HCT116 (cell line): Measurements from ENCODE around the gene CISH. TPM values are rescaled to one million over a fixed set of nuclear protein-coding genes. Genes with fewer than 3 reads are reported as not detected.

Source experiments
- ATAC-seq: fragments of 200-7000 bp; cut with Tn5 transposase; 2 replicates; pipeline ENCODE4 v1.9.1; 2020; ENCODE audit warnings: mild to moderate bottlenecking, moderate library complexity
- BruUV-seq: library from RNA; stranded (reverse); fragments of 400-500 nt; replicated peaks from 2 replicates; lab custom pipeline; 2021; lab: Mats Ljungman, UMichigan
- CTCF ChIA-PET: fragments of 300-600 bp; sonication (Branson Sonifier 250); formaldehyde crosslinking; loops from one replicate; lab custom pipeline; 2021; ENCODE audit warnings: antibody characterized with exemption; lab: Charles Lee
- POLR2A ChIA-PET: fragments of 300-600, 350-600 bp; sonication (Branson Sonifier 250); formaldehyde crosslinking; loops from one replicate; lab custom pipeline; 2021; ENCODE audit warnings: antibody characterized with exemption; lab: Charles Lee
- RAD21 ChIA-PET, 2 experiments: fragments of 300-600 bp; sonication (Branson Sonifier 250); formaldehyde crosslinking; loops; one replicate each; lab custom pipeline; 2023; ENCODE audit warnings: low total read pairs in 2 of 2; ENCODE audit not compliant: uncharacterized antibody in 2 of 2, unreplicated experiment in 2 of 2, low non-redundant PET in 1 of 2; lab: Charles Lee
- DNase-seq: peaks from one replicate; pipeline ENCODE4 v3.0.0-alpha.2; 2010; ENCODE audit warnings: low read depth, low spot score
- H2AFZ ChIP-seq: fragments of 200-600 bp; shearing (Covaris generic), sonication (generic); 2 replicates; pipeline ENCODE4 v1.6.1; 2017; ENCODE audit warnings: low read depth, mixed run types, mixed read lengths, antibody characterized with exemption, low read length; ENCODE audit not compliant: poor library complexity, severe bottlenecking
- H3K27ac ChIP-seq: 2 replicates; pipeline ENCODE4 v1.5.1; 2012; ENCODE audit warnings: low read depth, low read length
- H3K27me3 ChIP-seq: fragments of 200-600 bp; sonication (generic); 2 replicates; pipeline ENCODE4 v1.6.1; 2016; ENCODE audit warnings: mixed run types, low read length, mixed read lengths; ENCODE audit not compliant: insufficient read depth
- H3K36me3 ChIP-seq, 2 experiments: fragments of 200-500 bp in 1 of 2; fragments of 200-600 bp in 1 of 2; sonication (Bioruptor generic) in 1 of 2; sonication (generic) in 1 of 2; 2 replicates each; pipeline versions ENCODE4 v1.5.1 to v1.6.1; 2014 to 2016; ENCODE audit warnings: low read length in 2 of 2, inconsistent platforms in 1 of 2, mixed read lengths in 1 of 2, mixed run types in 1 of 2; ENCODE audit not compliant: insufficient read depth in 2 of 2, control insufficient read depth in 1 of 2
- H3K4me1 ChIP-seq, 2 experiments: fragments of 200-600 bp in 1 of 2; sonication (generic) in 1 of 2; 2 replicates each; pipeline versions ENCODE4 v1.5.1 to v1.6.1; 2012 to 2017; ENCODE audit warnings: low read length in 2 of 2, inconsistent platforms in 1 of 2, mild to moderate bottlenecking in 1 of 2, mixed read lengths in 1 of 2, mixed run types in 1 of 2, moderate library complexity in 1 of 2; ENCODE audit not compliant: insufficient read depth in 2 of 2, control insufficient read depth in 1 of 2
- H3K4me2 ChIP-seq: fragments of 200-600 bp; sonication (generic); 2 replicates; pipeline ENCODE4 v1.6.1; 2017; ENCODE audit warnings: mixed run types, low read length, mixed read lengths
- H3K4me3 ChIP-seq, 2 experiments: fragments of 200-600 bp in 1 of 2; sonication (generic) in 1 of 2; replicated peaks in 1 of 2; 2 replicates each; pipeline ENCODE4 v1.5.1; 2011 to 2016; ENCODE audit warnings: low read length in 2 of 2, control low read depth in 1 of 2, low read depth in 1 of 2, mild to moderate bottlenecking in 1 of 2, mixed read lengths in 1 of 2, mixed run types in 1 of 2
- H3K79me2 ChIP-seq: fragments of 200-600 bp; sonication (generic); 2 replicates; pipeline ENCODE4 v1.6.1; 2017; ENCODE audit warnings: mild to moderate bottlenecking, mixed run types, low read length, moderate library complexity, mixed read lengths; ENCODE audit not compliant: insufficient read depth
- H3K9ac ChIP-seq: fragments of 200-600 bp; sonication (generic); 2 replicates; pipeline ENCODE4 v1.6.1; 2016; ENCODE audit warnings: low read length, mixed read lengths
- H3K9me2 ChIP-seq: fragments of 200-600 bp; sonication (generic), shearing (Covaris generic); 2 replicates; pipeline ENCODE4 v1.6.1; 2017; ENCODE audit warnings: mixed run types, mild to moderate bottlenecking, moderate library complexity; ENCODE audit not compliant: insufficient read depth
- H3K9me3 ChIP-seq, 2 experiments: fragments of 200-500 bp in 1 of 2; fragments of 200-600 bp in 1 of 2; sonication (Bioruptor generic) in 1 of 2; sonication (generic) in 1 of 2; 2 replicates each; pipeline ENCODE4 v1.6.1; 2014 to 2017; ENCODE audit warnings: low read length in 2 of 2, mixed read lengths in 2 of 2, inconsistent platforms in 1 of 2, low read depth in 1 of 2, mild to moderate bottlenecking in 1 of 2, mixed run types in 1 of 2, moderate library complexity in 1 of 2; ENCODE audit not compliant: control insufficient read depth in 1 of 2, insufficient read depth in 1 of 2
- H4K20me1 ChIP-seq: fragments of 200-600 bp; sonication (generic), shearing (Covaris generic); 2 replicates; pipeline ENCODE4 v1.6.1; 2017; ENCODE audit warnings: mixed run types, mild to moderate bottlenecking, moderate library complexity; ENCODE audit not compliant: insufficient read depth
- CBX3 ChIP-seq: IDR thresholded peaks from 2 replicates; pipeline ENCODE4 v1.6.1; 2012; ENCODE audit warnings: low read depth
- EGR1 ChIP-seq: IDR thresholded peaks from 2 replicates; pipeline ENCODE4 v1.6.1; 2012; ENCODE audit warnings: low read depth
- ELF1 ChIP-seq: IDR thresholded peaks from 2 replicates; pipeline ENCODE4 v1.6.1; 2012; ENCODE audit warnings: low read depth, borderline replicate concordance
- EZH2 ChIP-seq: fragments of 200-600 bp; sonication (generic); IDR thresholded peaks from 2 replicates; pipeline ENCODE4 v1.6.1; 2017; ENCODE audit warnings: antibody characterized with exemption, mixed run types
- EZH2phosphoT487 ChIP-seq: fragments of 200-600 bp; IDR thresholded peaks from 2 replicates; pipeline ENCODE4 v1.6.1; 2018; ENCODE audit warnings: antibody characterized with exemption, borderline replicate concordance
- FOSL1 ChIP-seq: IDR thresholded peaks from 2 replicates; pipeline ENCODE4 v1.6.1; 2012; ENCODE audit warnings: low read depth
- JUND ChIP-seq: IDR thresholded peaks from 2 replicates; pipeline ENCODE4 v1.6.1; 2012
- POLR2A ChIP-seq: IDR thresholded peaks from 2 replicates; pipeline ENCODE4 v1.7.0; 2011; ENCODE audit warnings: borderline replicate concordance; ENCODE audit not compliant: insufficient read depth, insufficient read length; ENCODE audit errors: extremely low read depth
- POLR2AphosphoS5 ChIP-seq: IDR thresholded peaks from 2 replicates; pipeline ENCODE4 v1.6.1; 2011; ENCODE audit warnings: mild to moderate bottlenecking, low read depth, low read length, moderate library complexity
- RAD21 ChIP-seq: IDR thresholded peaks from 2 replicates; pipeline ENCODE4 v1.6.1; 2012; ENCODE audit warnings: low read depth, mild to moderate bottlenecking
- SIN3A ChIP-seq: IDR thresholded peaks from 2 replicates; pipeline ENCODE4 v1.6.1; 2012; ENCODE audit warnings: low read depth
- SRF ChIP-seq: IDR thresholded peaks from 2 replicates; pipeline ENCODE4 v1.6.1; 2012; ENCODE audit warnings: low read depth
- TCF7L2 ChIP-seq: IDR thresholded peaks from 2 replicates; pipeline ENCODE4 v1.7.0; 2011; ENCODE audit warnings: borderline replicate concordance, inconsistent platforms; ENCODE audit not compliant: insufficient read depth, insufficient read length; ENCODE audit errors: extremely low read depth
- YY1 ChIP-seq: IDR thresholded peaks from 2 replicates; pipeline ENCODE4 v1.6.1; 2011; ENCODE audit warnings: low read length, low read depth, moderate library complexity, mild to moderate bottlenecking; ENCODE audit not compliant: insufficient replicate concordance; ENCODE audit errors: extremely low read depth
- ZFX ChIP-seq: fragments of 450-650 bp; IDR thresholded peaks from 2 replicates; pipeline ENCODE4 v1.6.1; 2017
- ZNF274 ChIP-seq: fragments of 200-500 bp; sonication (Bioruptor generic); IDR thresholded peaks from 2 replicates; pipeline ENCODE4 v1.6.1; 2014; ENCODE audit warnings: mild to moderate bottlenecking, low read depth, low read length, inconsistent platforms
- intact Hi-C: fragments of 100-400 bp; cut with micrococcal nuclease; formaldehyde crosslinking; loops from 2 replicates; pipeline ENCODE4 v1.10.0; 2022
- total RNA-seq: library from RNA; stranded (reverse); gene quantifications from one replicate; pipeline ENCODE4 v1.2.1, GENCODE V29; 2021; ENCODE audit not compliant: unreplicated experiment
- TF ChIP-seq, protein P1 (sequence below): IDR thresholded peaks from 2 replicates; pipeline ENCODE4 v1.6.1; 2012; ENCODE audit warnings: low read depth
- TF ChIP-seq, protein P2 (sequence below): IDR thresholded peaks from 2 replicates; pipeline ENCODE4 v1.6.1; 2011; ENCODE audit warnings: mild to moderate bottlenecking, low read length, moderate library complexity; ENCODE audit not compliant: insufficient replicate concordance; ENCODE audit errors: extremely low read depth
- TF ChIP-seq, protein P3 (sequence below): IDR thresholded peaks from 2 replicates; pipeline ENCODE4 v1.6.1; 2012

Gene CISH
- total RNA-seq, 1 experiment from 2014 or later, result 4.5 TPM

DNA sequence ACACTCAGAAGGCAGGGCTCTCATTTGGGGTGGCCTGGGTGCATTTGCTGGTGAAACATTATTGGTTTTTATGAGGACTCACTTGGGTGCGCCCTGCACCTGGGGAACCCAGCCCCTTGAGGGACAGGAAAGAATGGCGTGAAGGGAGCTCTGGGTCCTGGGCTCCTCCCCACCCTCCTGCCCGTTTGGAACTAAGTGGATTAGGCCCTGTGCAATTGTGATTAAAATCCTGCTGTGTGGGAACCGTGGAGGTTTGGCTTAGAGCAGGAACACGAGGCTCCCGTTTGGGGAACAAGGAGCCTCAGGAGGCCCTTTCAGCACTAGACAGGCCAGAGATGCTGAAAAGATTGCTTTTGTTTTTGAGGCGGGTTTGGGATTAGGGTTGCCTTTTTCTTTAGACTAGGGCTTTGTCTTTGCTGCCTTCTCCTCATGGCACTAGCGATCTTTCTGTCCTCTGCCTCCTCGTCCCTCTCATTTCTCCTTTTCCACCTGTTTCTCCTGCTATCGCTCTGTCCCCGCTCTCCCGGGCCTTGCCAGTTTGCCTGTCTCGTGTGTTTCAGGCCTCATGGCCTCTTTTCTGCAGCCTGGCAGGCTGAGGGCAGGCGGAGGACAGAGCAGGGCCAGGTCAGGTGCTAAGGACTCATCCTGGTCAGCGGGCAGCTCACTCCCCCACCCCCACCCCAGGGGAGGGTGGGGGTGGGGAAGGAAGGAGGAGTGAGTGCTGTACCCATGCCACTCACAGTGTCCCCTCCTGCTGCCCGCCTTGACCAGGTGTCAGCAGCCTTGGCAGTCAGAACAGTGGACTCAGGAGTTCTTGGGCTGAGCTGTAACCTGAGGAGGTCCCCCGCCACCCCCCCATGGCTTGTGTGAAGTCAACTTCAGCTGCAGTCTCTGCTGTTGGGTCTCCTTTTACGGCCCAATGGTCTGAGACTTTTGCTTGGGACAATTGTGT lies 13.9 kb upstream of the CISH start:
- ATAC-seq (no peak), DNase-seq (no peak)
- Histone ChIP-seq H2AFZ (no peak overlapping the region), H3K4me2 (peak overlapping the region; percentile 75), H3K27ac (peak overlapping the region; percentile 87), H3K79me2 (peaks cover 90% of the 10 kb centered on the region), H3K27me3 (no peaks in the 10 kb centered on the region), H4K20me1 (no peaks in the 10 kb centered on the region), H3K9me2 (no peaks in the 10 kb centered on the region), H3K4me1 (peaks cover 64 to 87% of the 10 kb centered on the region in 2 experiments), H3K36me3 (peaks cover 0 to 10% of the 10 kb centered on the region in 2 experiments; a peak in 1 of 4 replicates), H3K9ac (peak overlapping the region; percentile 47), H3K9me3 (no peaks in the 10 kb centered on the region), H3K4me3 (peak overlapping the region in 1 of 2 experiments; percentile 29; a peak in 2 of 4 replicates)
- intact Hi-C loops, result no loop called here
- CTCF ChIA-PET, result interaction anchor here (0.6 to 2.5 kb wide), 6 partner anchors 9 to 747 kb away, joined by 3 to 18 read pairs (median 6); partner anchors contain the start of gene MAPKAPK3
- no TSS peak for BruUV-seq
- POLR2A ChIA-PET, result interaction anchor here (2.4 kb wide), 1 partner anchor 27 kb away, joined by 8 read pairs; no protein-coding TSS in a partner anchor
- no peak for TF ChIP-seq JUND
- TF ChIP-seq CBX3, result no peak
- TF ChIP-seq POLR2AphosphoS5, result no peak
- no peak for TF ChIP-seq EZH2
- TF ChIP-seq POLR2A, result no peak
- no peak for TF ChIP-seq SIN3A
- no peak for TF ChIP-seq RAD21
- no peak for TF ChIP-seq TCF7L2
- no peak for TF ChIP-seq YY1
- no peak for TF ChIP-seq ZFX
- TF ChIP-seq, protein P1, sequence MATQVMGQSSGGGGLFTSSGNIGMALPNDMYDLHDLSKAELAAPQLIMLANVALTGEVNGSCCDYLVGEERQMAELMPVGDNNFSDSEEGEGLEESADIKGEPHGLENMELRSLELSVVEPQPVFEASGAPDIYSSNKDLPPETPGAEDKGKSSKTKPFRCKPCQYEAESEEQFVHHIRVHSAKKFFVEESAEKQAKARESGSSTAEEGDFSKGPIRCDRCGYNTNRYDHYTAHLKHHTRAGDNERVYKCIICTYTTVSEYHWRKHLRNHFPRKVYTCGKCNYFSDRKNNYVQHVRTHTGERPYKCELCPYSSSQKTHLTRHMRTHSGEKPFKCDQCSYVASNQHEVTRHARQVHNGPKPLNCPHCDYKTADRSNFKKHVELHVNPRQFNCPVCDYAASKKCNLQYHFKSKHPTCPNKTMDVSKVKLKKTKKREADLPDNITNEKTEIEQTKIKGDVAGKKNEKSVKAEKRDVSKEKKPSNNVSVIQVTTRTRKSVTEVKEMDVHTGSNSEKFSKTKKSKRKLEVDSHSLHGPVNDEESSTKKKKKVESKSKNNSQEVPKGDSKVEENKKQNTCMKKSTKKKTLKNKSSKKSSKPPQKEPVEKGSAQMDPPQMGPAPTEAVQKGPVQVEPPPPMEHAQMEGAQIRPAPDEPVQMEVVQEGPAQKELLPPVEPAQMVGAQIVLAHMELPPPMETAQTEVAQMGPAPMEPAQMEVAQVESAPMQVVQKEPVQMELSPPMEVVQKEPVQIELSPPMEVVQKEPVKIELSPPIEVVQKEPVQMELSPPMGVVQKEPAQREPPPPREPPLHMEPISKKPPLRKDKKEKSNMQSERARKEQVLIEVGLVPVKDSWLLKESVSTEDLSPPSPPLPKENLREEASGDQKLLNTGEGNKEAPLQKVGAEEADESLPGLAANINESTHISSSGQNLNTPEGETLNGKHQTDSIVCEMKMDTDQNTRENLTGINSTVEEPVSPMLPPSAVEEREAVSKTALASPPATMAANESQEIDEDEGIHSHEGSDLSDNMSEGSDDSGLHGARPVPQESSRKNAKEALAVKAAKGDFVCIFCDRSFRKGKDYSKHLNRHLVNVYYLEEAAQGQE, result no peak
- no peak for TF ChIP-seq ZNF274
- no peak for TF ChIP-seq EGR1
- TF ChIP-seq ELF1, result no peak
- TF ChIP-seq FOSL1, result no peak
- TF ChIP-seq, protein P2, sequence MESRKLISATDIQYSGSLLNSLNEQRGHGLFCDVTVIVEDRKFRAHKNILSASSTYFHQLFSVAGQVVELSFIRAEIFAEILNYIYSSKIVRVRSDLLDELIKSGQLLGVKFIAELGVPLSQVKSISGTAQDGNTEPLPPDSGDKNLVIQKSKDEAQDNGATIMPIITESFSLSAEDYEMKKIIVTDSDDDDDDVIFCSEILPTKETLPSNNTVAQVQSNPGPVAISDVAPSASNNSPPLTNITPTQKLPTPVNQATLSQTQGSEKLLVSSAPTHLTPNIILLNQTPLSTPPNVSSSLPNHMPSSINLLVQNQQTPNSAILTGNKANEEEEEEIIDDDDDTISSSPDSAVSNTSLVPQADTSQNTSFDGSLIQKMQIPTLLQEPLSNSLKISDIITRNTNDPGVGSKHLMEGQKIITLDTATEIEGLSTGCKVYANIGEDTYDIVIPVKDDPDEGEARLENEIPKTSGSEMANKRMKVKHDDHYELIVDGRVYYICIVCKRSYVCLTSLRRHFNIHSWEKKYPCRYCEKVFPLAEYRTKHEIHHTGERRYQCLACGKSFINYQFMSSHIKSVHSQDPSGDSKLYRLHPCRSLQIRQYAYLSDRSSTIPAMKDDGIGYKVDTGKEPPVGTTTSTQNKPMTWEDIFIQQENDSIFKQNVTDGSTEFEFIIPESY, result no peak
- TF ChIP-seq EZH2phosphoT487, result no peak
- TF ChIP-seq SRF, result no peak
- TF ChIP-seq, protein P3, sequence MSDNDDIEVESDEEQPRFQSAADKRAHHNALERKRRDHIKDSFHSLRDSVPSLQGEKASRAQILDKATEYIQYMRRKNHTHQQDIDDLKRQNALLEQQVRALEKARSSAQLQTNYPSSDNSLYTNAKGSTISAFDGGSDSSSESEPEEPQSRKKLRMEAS, result no peak
- RAD21 ChIA-PET, result interaction anchor here in 1 of 2 experiments (0.9 kb wide), 1 partner anchor 10 kb away, joined by 3 read pairs; no protein-coding TSS in a partner anchor
